IMR-90 (cell line): Measurements from ENCODE around the gene ARHGAP19. TPM values are rescaled to one million over a fixed set of nuclear protein-coding genes. Genes with fewer than 3 reads are reported as not detected.
A peak's percentile ranks its signal among the peaks of the same experiment; 100 is the strongest.

ENCODE experiments used
- ATAC-seq: fragments of 200-7000 bp; cut with Tn5 transposase; 2 replicates; pipeline ENCODE4 v1.9.1; 2020; ENCODE audit warnings: low read depth, mild to moderate bottlenecking, moderate library complexity
- BruUV-seq: library from RNA; stranded (reverse); fragments of 400-500 nt; replicated peaks from 2 replicates; lab custom pipeline; 2021; lab: Mats Ljungman, UMichigan
- CTCF ChIA-PET: fragments of 300-600 bp; formaldehyde crosslinking; extraction: SDS; loops from one replicate; lab custom pipeline; 2021; ENCODE audit warnings: antibody characterized with exemption; lab: Yijun Ruan, JAX
- POLR2A ChIA-PET: fragments of 300-600 bp; sonication (Branson Sonifier 250); formaldehyde crosslinking; loops from one replicate; lab custom pipeline; 2022; ENCODE audit warnings: antibody characterized with exemption; ENCODE audit not compliant: unreplicated experiment; lab: Charles Lee
- DNase-seq: peaks from one replicate; pipeline ENCODE4 v3.0.0; 2013
- H2AFZ ChIP-seq: replicated peaks from 2 replicates; pipeline ENCODE3; 2013; ENCODE audit warnings: low read length, mild to moderate bottlenecking; ENCODE audit not compliant: poor library complexity
- H2AK5ac ChIP-seq: 2 replicates; pipeline ENCODE4 v1.6.1; 2013; ENCODE audit warnings: low read depth, low read length, inconsistent platforms
- H2AK9ac ChIP-seq: replicated peaks from 2 replicates; pipeline ENCODE3; 2013; ENCODE audit warnings: mild to moderate bottlenecking, low read depth, low read length, moderate library complexity; ENCODE audit not compliant: poor library complexity
- H2BK120ac ChIP-seq: 2 replicates; pipeline ENCODE4 v1.6.1; 2013; ENCODE audit warnings: low read depth, low read length, inconsistent platforms
- H2BK15ac ChIP-seq: 3 replicates; pipeline ENCODE4 v1.6.1; 2013; ENCODE audit warnings: low read depth, low read length, inconsistent platforms
- H2BK20ac ChIP-seq: 2 replicates; pipeline ENCODE4 v1.6.1; 2013; ENCODE audit warnings: low read depth, mild to moderate bottlenecking, inconsistent platforms, low read length, moderate library complexity
- H2BK5ac ChIP-seq: 2 replicates; pipeline ENCODE4 v1.6.1; 2013; ENCODE audit warnings: mild to moderate bottlenecking, low read depth, low read length, inconsistent platforms; ENCODE audit not compliant: poor library complexity, severe bottlenecking
- H3K14ac ChIP-seq: replicated peaks from 2 replicates; pipeline ENCODE4 v1.6.1; 2013; ENCODE audit warnings: low read depth, low read length, inconsistent platforms
- H3K18ac ChIP-seq: 2 replicates; pipeline ENCODE4 v1.6.1; 2013; ENCODE audit warnings: low read depth, low read length, control low read depth
- H3K23ac ChIP-seq: 2 replicates; pipeline ENCODE4 v1.6.1; 2013; ENCODE audit warnings: low read depth, low read length, inconsistent platforms
- H3K27ac ChIP-seq: 2 replicates; pipeline ENCODE4 v1.5.1; 2013; ENCODE audit warnings: mild to moderate bottlenecking, control low read depth, low read length; ENCODE audit not compliant: insufficient read depth
- H3K27me3 ChIP-seq: 2 replicates; pipeline ENCODE4 v1.6.1; 2013; ENCODE audit warnings: low read length; ENCODE audit not compliant: control insufficient read depth, insufficient read depth
- H3K36me3 ChIP-seq: 2 replicates; pipeline ENCODE4 v1.6.1; 2013; ENCODE audit warnings: low read length, mixed read lengths; ENCODE audit not compliant: control insufficient read depth, insufficient read depth
- H3K4ac ChIP-seq: 2 replicates; pipeline ENCODE4 v1.6.1; 2013; ENCODE audit warnings: low read depth, low read length, inconsistent platforms
- H3K4me1 ChIP-seq: 2 replicates; pipeline ENCODE4 v1.6.1; 2013; ENCODE audit warnings: low read length, mixed read lengths; ENCODE audit not compliant: control insufficient read depth, insufficient read depth
- H3K4me2 ChIP-seq: 2 replicates; pipeline ENCODE4 v1.6.1; 2013; ENCODE audit warnings: low read depth, mild to moderate bottlenecking, control low read depth, low read length, moderate library complexity
- H3K4me3 ChIP-seq: 2 replicates; pipeline ENCODE4 v1.5.1; 2013; ENCODE audit warnings: low read depth, mild to moderate bottlenecking, control low read depth, low read length, moderate library complexity; ENCODE audit not compliant: insufficient read depth
- H3K56ac ChIP-seq: 2 replicates; pipeline ENCODE4 v1.6.1; 2013; ENCODE audit warnings: low read length, inconsistent platforms; ENCODE audit not compliant: insufficient read depth; ENCODE audit errors: extremely low read depth
- H3K79me1 ChIP-seq, 2 experiments: 2 replicates each; pipeline ENCODE4 v1.6.1; 2013; ENCODE audit warnings: low read length in 2 of 2, inconsistent platforms in 1 of 2, low read depth in 1 of 2
- H3K9ac ChIP-seq: 2 replicates; pipeline ENCODE4 v1.6.1; 2013; ENCODE audit warnings: low read depth, low read length, control low read depth
- H3K9me1 ChIP-seq: 2 replicates; pipeline ENCODE4 v1.6.1; 2013; ENCODE audit warnings: low read length, inconsistent platforms; ENCODE audit not compliant: insufficient read depth
- H3K9me3 ChIP-seq: 2 replicates; pipeline ENCODE4 v1.6.1; 2013; ENCODE audit warnings: low read length; ENCODE audit not compliant: control insufficient read depth, insufficient read depth
- H4K20me1 ChIP-seq: 2 replicates; pipeline ENCODE4 v1.6.1; 2013; ENCODE audit warnings: low read length, inconsistent platforms; ENCODE audit not compliant: insufficient read depth
- H4K5ac ChIP-seq: 2 replicates; pipeline ENCODE4 v1.6.1; 2013; ENCODE audit warnings: mild to moderate bottlenecking, low read depth, low read length, control low read depth
- H4K8ac ChIP-seq, 2 experiments: 2 replicates each; pipeline ENCODE4 v1.6.1; 2013; ENCODE audit warnings: low read depth in 2 of 2, low read length in 2 of 2, control low read depth in 1 of 2, inconsistent platforms in 1 of 2
- H4K91ac ChIP-seq: 2 replicates; pipeline ENCODE4 v1.6.1; 2013; ENCODE audit warnings: low read depth, low read length, inconsistent platforms; ENCODE audit not compliant: insufficient read depth
- BHLHE40 ChIP-seq: fragments of 150-350 bp; IDR thresholded peaks from 2 replicates; pipeline ENCODE4 v1.6.1; 2016; ENCODE audit warnings: mild to moderate bottlenecking, low read depth, low read length
- CEBPB ChIP-seq: IDR thresholded peaks from 2 replicates; pipeline ENCODE4 v1.6.1; 2012; ENCODE audit warnings: low read depth, low read length, improper control_type of control experiment
- CHD1 ChIP-seq: IDR thresholded peaks from 2 replicates; pipeline ENCODE4 v1.6.1; 2012; ENCODE audit warnings: low read depth, low read length, improper control_type of control experiment
- FOS ChIP-seq: fragments of 150-350 bp; IDR thresholded peaks from 2 replicates; pipeline ENCODE4 v1.6.1; 2016; ENCODE audit warnings: low read depth, low read length
- MAFK ChIP-seq: IDR thresholded peaks from 2 replicates; pipeline ENCODE4 v1.6.1; 2012; ENCODE audit warnings: low read depth, low read length, improper control_type of control experiment
- MAZ ChIP-seq: IDR thresholded peaks from 2 replicates; pipeline ENCODE4 v1.6.1; 2012; ENCODE audit warnings: low read depth, mild to moderate bottlenecking, low read length, improper control_type of control experiment, moderate library complexity, borderline replicate concordance
- NFE2L2 ChIP-seq: fragments of 150-350 bp; IDR thresholded peaks from 2 replicates; pipeline ENCODE4 v1.6.1; 2016; ENCODE audit warnings: low read depth, mild to moderate bottlenecking, low read length
- POLR2A ChIP-seq: IDR thresholded peaks from 2 replicates; pipeline ENCODE4 v1.6.1; 2012; ENCODE audit warnings: mild to moderate bottlenecking, low read depth, low read length
- RAD21 ChIP-seq: IDR thresholded peaks from 2 replicates; pipeline ENCODE4 v1.6.1; 2012; ENCODE audit warnings: low read length, improper control_type of control experiment
- RCOR1 ChIP-seq: IDR thresholded peaks from 2 replicates; pipeline ENCODE4 v1.6.1; 2012; ENCODE audit warnings: mild to moderate bottlenecking, low read length, improper control_type of control experiment; ENCODE audit not compliant: insufficient replicate concordance
- RFX5 ChIP-seq: IDR thresholded peaks from 2 replicates; pipeline ENCODE4 v1.8.0; 2012; ENCODE audit warnings: low read depth, mild to moderate bottlenecking, low read length, moderate library complexity
- SMC3 ChIP-seq: fragments of 150-350 bp; IDR thresholded peaks from 2 replicates; pipeline ENCODE4 v1.6.1; 2016; ENCODE audit warnings: low read depth, mild to moderate bottlenecking, antibody characterized with exemption, low read length, moderate library complexity
- WGBS, 2 experiments: methylation state at CpG; one replicate each; pipeline versions ENCODE4 v1.1.5 to v1.1.7; 2013; ENCODE audit warnings: missing lambda C conversion rate in 2 of 2; ENCODE audit not compliant: insufficient read length in 1 of 2; ENCODE audit errors: extremely low coverage in 2 of 2; 5-methylcytosine and 5-hydroxymethylcytosine counted together
- dilution Hi-C: fragments of 300-500 bp; cut with HindIII; formaldehyde crosslinking; loops from one replicate; pipeline ENCODE4 v1.14.3; 2018; ENCODE audit warnings: low sequenced_read_pairs; ENCODE audit not compliant: unreplicated experiment
- in situ Hi-C: fragments of 300-500 bp; cut with MboI; formaldehyde crosslinking; loops from 3 replicates; pipeline ENCODE4 v1.14.3; 2019; ENCODE audit warnings: low sequenced_read_pairs, inconsistent platforms, mixed read lengths
- intact Hi-C: fragments of 100-400 bp; cut with micrococcal nuclease; formaldehyde crosslinking; loops from 2 replicates; pipeline ENCODE4 v1.10.0; 2022
- polyA plus RNA-seq, 3 experiments: library from polyadenylated mRNA; depleted of rRNA; stranded (reverse); fragments of >200 nt; gene quantifications; 2 replicates each; pipeline ENCODE4 v1.2.3, GENCODE V29; 2012; ENCODE audit warnings: low replicate concordance in 1 of 3
- total RNA-seq: library from RNA; depleted of rRNA; stranded (reverse); fragments of >200 nt; gene quantifications from 2 replicates; pipeline ENCODE4 v1.2.3, GENCODE V29; 2012
- TF ChIP-seq, protein P1 (sequence below): fragments of 150-350 bp; IDR thresholded peaks from 2 replicates; pipeline ENCODE4 v1.6.1; 2017; ENCODE audit warnings: mild to moderate bottlenecking, antibody characterized with exemption, low read length, low read depth
- TF ChIP-seq, protein P2 (sequence below): conservative IDR thresholded peaks from 2 replicates; pipeline ENCODE4 v1.5.1; 2012; ENCODE audit warnings: mild to moderate bottlenecking, low read depth, low read length, improper control_type of control experiment
- TF ChIP-seq, protein P3 (sequence below): fragments of 150-350 bp; IDR thresholded peaks from 2 replicates; pipeline ENCODE4 v1.6.1; 2016; ENCODE audit warnings: low read depth, mild to moderate bottlenecking, low read length, moderate library complexity, borderline replicate concordance

ARHGAP19 gene
- total and polyA plus RNA-seq, 2 of the 4 experiments (the other 2 are of a cell fraction) = 6.3 to 7.0 TPM

DNA sequence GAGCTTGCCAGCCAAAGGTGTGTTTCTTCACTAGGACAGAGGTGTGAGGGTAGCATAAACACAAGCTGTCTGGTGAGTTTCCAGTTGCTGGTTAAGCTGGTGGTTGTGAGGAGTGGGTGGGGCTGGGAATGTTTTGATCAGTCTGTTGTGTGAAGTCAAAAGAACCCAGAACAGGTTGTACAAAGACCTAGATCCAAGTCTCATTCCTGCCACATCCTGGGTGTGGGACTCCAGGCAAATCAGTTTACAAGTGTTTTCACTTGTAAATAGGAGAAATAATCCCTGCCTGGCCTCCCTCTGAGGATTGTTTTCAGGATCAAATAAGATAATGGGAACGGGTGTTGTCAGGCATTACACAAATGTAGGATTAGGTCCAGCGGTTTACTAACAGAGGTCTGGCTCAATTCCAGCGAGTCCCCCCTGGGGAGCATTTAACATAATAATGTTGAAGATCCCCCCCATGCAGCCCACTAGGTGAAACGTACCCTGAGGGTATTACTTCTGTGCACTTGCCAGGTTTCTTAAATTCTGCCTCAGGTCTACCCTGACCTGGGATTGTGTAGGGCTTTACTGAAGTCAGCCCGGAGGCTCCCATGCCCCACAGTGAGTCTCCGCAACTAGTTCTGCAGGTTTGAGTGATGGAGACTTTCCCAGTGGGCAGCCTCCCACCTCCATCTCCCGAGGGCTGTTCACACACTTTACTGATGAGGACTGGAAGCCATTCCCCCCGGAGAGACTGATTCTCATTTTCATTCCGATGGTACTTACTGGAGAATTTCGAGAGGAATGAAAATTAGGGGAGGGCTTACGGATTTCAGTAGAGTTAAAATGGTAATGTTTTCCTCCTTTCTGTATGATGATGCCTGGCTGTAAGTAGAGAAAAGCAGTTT is 44.8 kb upstream of the ARHGAP19 start:
- H3K9ac ChIP-seq = no peak overlapping the region
- H3K4me1 ChIP-seq = peaks cover 4% of the 10 kb centered on the region
- TF ChIP-seq RAD21 (no peak), RCOR1 (no peak), RFX5 (no peak), NFE2L2 (no peak), POLR2A (no peak), MAFK (no peak), CEBPB (no peak), FOS (no peak), CHD1 (no peak), MAZ (no peak), SMC3 (no peak), BHLHE40 (no peak)
- TF ChIP-seq, protein P1, sequence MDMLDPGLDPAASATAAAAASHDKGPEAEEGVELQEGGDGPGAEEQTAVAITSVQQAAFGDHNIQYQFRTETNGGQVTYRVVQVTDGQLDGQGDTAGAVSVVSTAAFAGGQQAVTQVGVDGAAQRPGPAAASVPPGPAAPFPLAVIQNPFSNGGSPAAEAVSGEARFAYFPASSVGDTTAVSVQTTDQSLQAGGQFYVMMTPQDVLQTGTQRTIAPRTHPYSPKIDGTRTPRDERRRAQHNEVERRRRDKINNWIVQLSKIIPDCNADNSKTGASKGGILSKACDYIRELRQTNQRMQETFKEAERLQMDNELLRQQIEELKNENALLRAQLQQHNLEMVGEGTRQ = no peak
- TF ChIP-seq, protein P2, sequence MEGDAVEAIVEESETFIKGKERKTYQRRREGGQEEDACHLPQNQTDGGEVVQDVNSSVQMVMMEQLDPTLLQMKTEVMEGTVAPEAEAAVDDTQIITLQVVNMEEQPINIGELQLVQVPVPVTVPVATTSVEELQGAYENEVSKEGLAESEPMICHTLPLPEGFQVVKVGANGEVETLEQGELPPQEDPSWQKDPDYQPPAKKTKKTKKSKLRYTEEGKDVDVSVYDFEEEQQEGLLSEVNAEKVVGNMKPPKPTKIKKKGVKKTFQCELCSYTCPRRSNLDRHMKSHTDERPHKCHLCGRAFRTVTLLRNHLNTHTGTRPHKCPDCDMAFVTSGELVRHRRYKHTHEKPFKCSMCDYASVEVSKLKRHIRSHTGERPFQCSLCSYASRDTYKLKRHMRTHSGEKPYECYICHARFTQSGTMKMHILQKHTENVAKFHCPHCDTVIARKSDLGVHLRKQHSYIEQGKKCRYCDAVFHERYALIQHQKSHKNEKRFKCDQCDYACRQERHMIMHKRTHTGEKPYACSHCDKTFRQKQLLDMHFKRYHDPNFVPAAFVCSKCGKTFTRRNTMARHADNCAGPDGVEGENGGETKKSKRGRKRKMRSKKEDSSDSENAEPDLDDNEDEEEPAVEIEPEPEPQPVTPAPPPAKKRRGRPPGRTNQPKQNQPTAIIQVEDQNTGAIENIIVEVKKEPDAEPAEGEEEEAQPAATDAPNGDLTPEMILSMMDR = no peak
- TF ChIP-seq, protein P3, sequence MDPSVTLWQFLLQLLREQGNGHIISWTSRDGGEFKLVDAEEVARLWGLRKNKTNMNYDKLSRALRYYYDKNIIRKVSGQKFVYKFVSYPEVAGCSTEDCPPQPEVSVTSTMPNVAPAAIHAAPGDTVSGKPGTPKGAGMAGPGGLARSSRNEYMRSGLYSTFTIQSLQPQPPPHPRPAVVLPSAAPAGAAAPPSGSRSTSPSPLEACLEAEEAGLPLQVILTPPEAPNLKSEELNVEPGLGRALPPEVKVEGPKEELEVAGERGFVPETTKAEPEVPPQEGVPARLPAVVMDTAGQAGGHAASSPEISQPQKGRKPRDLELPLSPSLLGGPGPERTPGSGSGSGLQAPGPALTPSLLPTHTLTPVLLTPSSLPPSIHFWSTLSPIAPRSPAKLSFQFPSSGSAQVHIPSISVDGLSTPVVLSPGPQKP = no peak
- H3K14ac ChIP-seq = no peak overlapping the region
- peak overlapping the region; percentile 2 for H2AFZ ChIP-seq
- no peak overlapping the region for H2BK120ac ChIP-seq
- H4K8ac ChIP-seq = no peak overlapping the region
- H3K36me3 ChIP-seq = no peaks in the 10 kb centered on the region
- no peak overlapping the region for H2AK5ac ChIP-seq
- no peak overlapping the region for H2BK5ac ChIP-seq
- DNase-seq = no peak
- H3K23ac ChIP-seq = no peak overlapping the region
- H3K4me3 ChIP-seq = no peak overlapping the region
- intact Hi-C loops (no loop called here), dilution Hi-C loops (no loop called here), in situ Hi-C loops (no loop called here)
- no peak overlapping the region for H3K27ac ChIP-seq
- no peak overlapping the region for H4K5ac ChIP-seq
- H3K18ac ChIP-seq = no peak overlapping the region
- ATAC-seq = no peak
- 10% methylated on average over 3 of the region's 11 CpGs; no CpG with 5 or more reads in 1 of the 2 experiments for WGBS, 2 experiments
- H3K56ac ChIP-seq = no peak overlapping the region
- BruUV-seq = no TSS peak
- no peak overlapping the region for H4K91ac ChIP-seq
- no peaks in the 10 kb centered on the region for H4K20me1 ChIP-seq
- no peaks in the 10 kb centered on the region for H3K9me1 ChIP-seq
- H3K9me3 ChIP-seq = no peaks in the 10 kb centered on the region
- ChIA-PET POLR2A (no interaction called here), CTCF (no interaction called here)
- H2BK15ac ChIP-seq = no peak overlapping the region
- no peak overlapping the region for H2AK9ac ChIP-seq
- peaks cover 2 to 13% of the 10 kb centered on the region in 2 experiments; a peak in 3 of 4 replicates for H3K79me1 ChIP-seq
- H2BK20ac ChIP-seq = no peak overlapping the region
- peaks cover 23% of the 10 kb centered on the region for H3K27me3 ChIP-seq
- H3K4ac ChIP-seq = no peak overlapping the region
- H3K4me2 ChIP-seq = no peak overlapping the region
